Smooth muscle cell (in vitro differentiated cells): Measurements from ENCODE around the gene PHACTR3. TPM values are rescaled to one million over a fixed set of nuclear protein-coding genes. Genes with fewer than 3 reads are reported as not detected.
A peak's percentile ranks its signal among the peaks of the same experiment; 100 is the strongest.
"Not testable (repeated sequence)": the region's sequence is repeated elsewhere in the genome, so short reads cannot be mapped to it uniquely, and the experiment has no call there.

Experiments
- DNase-seq: peaks from one replicate; lab custom pipeline; 2025; ENCODE audit not compliant: unreplicated experiment; lab: John Stamatoyannopoulos, UW
- H2AFZ ChIP-seq: fragments of 200-600 bp; sonication (generic); 2 replicates; pipeline ENCODE4 v1.6.0; 2016; ENCODE audit warnings: antibody characterized with exemption, low read depth, mild to moderate bottlenecking
- H3F3A ChIP-seq: fragments of 200-600 bp; sonication (generic); 2 replicates; pipeline ENCODE4 v1.6.0; 2017; ENCODE audit warnings: antibody characterized with exemption, low read depth
- H3K27ac ChIP-seq: fragments of 200-600 bp; sonication (generic); 2 replicates; pipeline ENCODE4 v1.5.1; 2016; ENCODE audit warnings: low read depth, mild to moderate bottlenecking
- H3K27me3 ChIP-seq: fragments of 200-600 bp; sonication (generic); 2 replicates; pipeline ENCODE4 v1.6.1; 2016; ENCODE audit warnings: low read depth, mild to moderate bottlenecking
- H3K36me3 ChIP-seq: fragments of 200-600 bp; sonication (generic); 2 replicates; pipeline ENCODE4 v1.5.1; 2016; ENCODE audit warnings: low read depth
- H3K4me1 ChIP-seq: fragments of 200-600 bp; sonication (generic); 2 replicates; pipeline ENCODE4 v1.5.1; 2016; ENCODE audit warnings: low read depth
- H3K4me2 ChIP-seq: fragments of 200-600 bp; sonication (generic); 2 replicates; pipeline ENCODE4 v1.6.0; 2016; ENCODE audit warnings: mild to moderate bottlenecking
- H3K4me3 ChIP-seq: fragments of 200-600 bp; sonication (generic); 2 replicates; pipeline ENCODE4 v1.5.1; 2016; ENCODE audit warnings: mild to moderate bottlenecking
- H3K79me2 ChIP-seq: fragments of 200-600 bp; sonication (generic); 2 replicates; pipeline ENCODE4 v1.6.0; 2016; ENCODE audit warnings: low read depth, mild to moderate bottlenecking
- H3K9ac ChIP-seq: fragments of 200-600 bp; sonication (generic); 2 replicates; pipeline ENCODE4 v1.6.0; 2016; ENCODE audit warnings: low read depth
- H3K9me3 ChIP-seq: fragments of 200-600 bp; sonication (generic); replicated peaks from 2 replicates; pipeline ENCODE4 v1.5.1; 2016; ENCODE audit warnings: low read depth
- H4K20me1 ChIP-seq: fragments of 200-600 bp; sonication (generic); 2 replicates; pipeline ENCODE4 v1.6.0; 2016; ENCODE audit warnings: low read depth
- WGBS: methylation state at CpG from one replicate; pipeline ENCODE4 v1.1.7; 2016; ENCODE audit warnings: low lambda C conversion rate; 5-methylcytosine and 5-hydroxymethylcytosine counted together
- polyA plus RNA-seq: library from polyadenylated mRNA; unstranded; fragments of >200 nt; fragmentation: Nextera tagmentation; extraction: Ambion mirVana; gene quantifications from 2 replicates; pipeline ENCODE4 v1.2.1, GENCODE V29; 2016
- total RNA-seq: library from RNA; depleted of rRNA; stranded (reverse); fragments of >200 nt; gene quantifications from 2 replicates; pipeline ENCODE4 v1.2.3, GENCODE V29; 2014
- TF ChIP-seq, protein P1 (sequence below): fragments of 200-600 bp; sonication (generic); IDR thresholded peaks from 2 replicates; pipeline ENCODE4 v1.5.1; 2017; ENCODE audit warnings: borderline replicate concordance, mild to moderate bottlenecking, antibody characterized with exemption; ENCODE audit not compliant: insufficient read depth, poor library complexity, severe bottlenecking

The PHACTR3 gene
- 0.76 and 1.3 TPM in 2 replicates for total RNA-seq
- 1.7 and 2.6 TPM in 2 replicates for polyA plus RNA-seq

DNA sequence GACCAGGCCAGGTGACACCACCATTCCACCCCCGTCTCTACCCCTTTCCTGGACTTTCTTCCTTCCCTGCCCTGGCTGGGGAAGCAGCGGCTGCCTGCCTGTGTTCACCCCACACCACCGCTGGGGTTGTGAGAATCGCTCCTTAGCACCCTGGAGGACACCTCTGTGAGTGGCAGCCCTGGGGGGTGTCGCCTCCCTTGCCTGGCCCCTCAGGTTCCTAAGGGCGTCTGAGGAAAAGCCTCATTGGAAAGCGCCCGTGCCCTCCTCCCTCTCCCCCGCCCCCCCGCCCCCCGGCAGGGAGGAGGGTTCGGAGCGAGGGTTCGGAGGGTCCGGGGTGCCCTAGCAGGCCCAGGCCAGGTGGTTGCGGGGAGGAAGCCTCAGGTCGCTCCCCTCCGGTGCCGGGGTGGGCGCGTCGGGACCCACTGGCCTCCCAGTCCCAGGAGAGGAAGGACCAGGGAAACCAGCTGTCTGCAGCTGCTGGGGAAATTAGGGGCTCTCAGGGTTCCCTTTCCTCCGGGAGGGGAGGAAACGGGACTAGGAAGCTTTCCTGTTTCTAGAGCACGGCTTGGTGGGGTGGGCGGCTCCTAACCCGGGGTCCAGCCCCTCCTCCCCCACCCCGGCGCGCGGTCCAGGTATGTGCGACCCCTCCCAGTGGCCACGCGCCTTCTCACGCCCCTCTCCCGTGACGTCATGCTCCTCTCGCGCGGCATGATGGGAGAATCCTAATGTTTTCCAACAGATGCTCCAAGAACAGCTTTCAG, at the start of gene PHACTR3:
TSS of gene PHACTR3 (plus strand) at position 760 of the 761 bp plus-strand sequence. CDS start 475 bp downstream, outside the sequence.
- Histone ChIP-seq H3K4me1 (no peaks in the 10 kb centered on the region), H2AFZ (no peak within 1 kb of the TSS), H4K20me1 (no peaks in the 10 kb centered on the region), H3K79me2 (no peaks in the 10 kb centered on the region), H3K36me3 (no peaks in the 10 kb centered on the region), H3K9me3 (no peaks in the 10 kb centered on the region), H3F3A (no peaks in the 10 kb centered on the region), H3K4me2 (peak within 1 kb of the TSS; percentile 75), H3K27me3 (peaks cover 85% of the 10 kb centered on the region), H3K4me3 (peak within 1 kb of the TSS; percentile 34), H3K27ac (no peak within 1 kb of the TSS), H3K9ac (no peak within 1 kb of the TSS)
- DNase-seq, result no peak
- TF ChIP-seq, protein P1, sequence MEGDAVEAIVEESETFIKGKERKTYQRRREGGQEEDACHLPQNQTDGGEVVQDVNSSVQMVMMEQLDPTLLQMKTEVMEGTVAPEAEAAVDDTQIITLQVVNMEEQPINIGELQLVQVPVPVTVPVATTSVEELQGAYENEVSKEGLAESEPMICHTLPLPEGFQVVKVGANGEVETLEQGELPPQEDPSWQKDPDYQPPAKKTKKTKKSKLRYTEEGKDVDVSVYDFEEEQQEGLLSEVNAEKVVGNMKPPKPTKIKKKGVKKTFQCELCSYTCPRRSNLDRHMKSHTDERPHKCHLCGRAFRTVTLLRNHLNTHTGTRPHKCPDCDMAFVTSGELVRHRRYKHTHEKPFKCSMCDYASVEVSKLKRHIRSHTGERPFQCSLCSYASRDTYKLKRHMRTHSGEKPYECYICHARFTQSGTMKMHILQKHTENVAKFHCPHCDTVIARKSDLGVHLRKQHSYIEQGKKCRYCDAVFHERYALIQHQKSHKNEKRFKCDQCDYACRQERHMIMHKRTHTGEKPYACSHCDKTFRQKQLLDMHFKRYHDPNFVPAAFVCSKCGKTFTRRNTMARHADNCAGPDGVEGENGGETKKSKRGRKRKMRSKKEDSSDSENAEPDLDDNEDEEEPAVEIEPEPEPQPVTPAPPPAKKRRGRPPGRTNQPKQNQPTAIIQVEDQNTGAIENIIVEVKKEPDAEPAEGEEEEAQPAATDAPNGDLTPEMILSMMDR, result no peak
- 31% methylated on average over 38 of the region's 40 CpGs for WGBS

DNA sequence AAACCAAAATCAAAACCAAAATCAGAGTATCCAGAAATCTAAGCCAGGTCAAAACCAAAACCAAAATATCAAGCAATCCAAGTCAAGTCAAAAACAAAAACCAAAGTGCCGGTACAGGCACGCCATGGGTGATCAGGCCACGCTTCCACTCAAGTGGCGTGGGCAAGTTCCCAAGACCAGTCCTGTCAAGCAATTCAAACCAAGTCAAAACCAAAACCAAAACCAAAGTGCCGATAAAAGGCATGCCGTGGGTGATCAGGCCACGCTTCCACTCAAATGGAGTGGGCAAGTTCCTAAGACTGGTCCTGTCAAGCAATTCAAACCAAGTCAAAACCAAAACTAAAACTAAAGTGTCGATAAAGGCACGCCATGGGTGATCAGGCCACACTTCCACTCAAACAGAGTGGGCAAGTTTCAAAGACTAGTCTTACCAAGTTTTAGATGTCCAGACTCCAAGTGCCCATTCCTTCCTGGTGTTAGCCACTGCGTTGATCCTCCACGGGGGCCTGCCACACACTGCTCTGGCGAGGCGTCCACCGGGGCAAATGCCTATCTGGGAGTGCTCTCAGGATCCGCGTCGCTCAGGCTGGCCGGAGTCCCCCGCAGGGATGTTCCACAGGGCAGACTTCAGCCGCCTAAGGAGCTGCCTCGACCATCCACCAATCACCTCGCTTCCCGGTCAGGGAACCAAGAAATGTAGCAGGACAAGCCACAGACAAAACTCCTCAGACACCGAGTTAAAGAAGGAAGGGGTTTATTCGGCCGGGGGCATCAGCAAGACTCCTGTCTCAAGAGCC, 46.4 kb upstream of the PHACTR3 start:
- 91% methylated on average over 26 of the region's 26 CpGs for WGBS

DNA sequence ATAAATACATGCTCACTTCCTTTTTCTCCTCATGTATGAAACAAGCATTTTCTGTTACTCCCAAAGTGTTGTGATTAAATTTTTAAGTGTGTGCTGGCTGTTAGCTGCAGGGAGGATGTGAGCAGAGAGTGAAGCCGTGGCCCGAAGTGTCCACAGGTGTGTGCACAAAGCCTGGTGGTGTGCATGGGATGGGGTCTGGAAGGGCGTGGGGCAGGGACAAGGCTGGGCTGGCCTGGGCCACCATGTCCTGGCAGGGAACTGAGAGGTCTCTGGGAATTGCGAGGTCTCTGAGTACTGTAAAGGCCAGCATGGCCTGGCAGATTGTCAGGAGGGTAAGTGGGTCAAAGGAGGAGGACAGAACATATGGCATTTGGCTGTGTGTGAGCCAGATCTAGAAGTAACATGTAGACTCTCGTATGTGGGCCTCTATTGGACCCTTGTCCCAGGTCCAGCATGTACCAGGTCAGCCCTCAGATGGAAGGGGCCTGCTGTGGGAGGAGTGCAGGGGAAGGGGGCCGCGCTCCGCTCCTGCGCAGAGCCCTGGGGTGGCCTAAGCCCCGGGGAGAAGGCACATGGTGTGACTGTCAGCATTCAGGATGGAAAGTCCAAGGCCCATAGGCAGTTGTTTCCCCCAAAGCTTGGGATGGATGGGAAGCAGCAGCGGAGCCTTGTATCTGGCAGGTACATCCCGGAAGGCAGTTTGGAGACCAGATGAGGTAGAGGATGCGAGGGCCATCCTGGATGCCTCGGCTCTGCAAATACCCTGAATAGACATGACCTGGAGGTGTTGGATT, 45.1 kb upstream of the PHACTR3 start:
- Histone ChIP-seq H3K4me1 (no peaks in the 10 kb centered on the region), H3F3A (no peaks in the 10 kb centered on the region), H4K20me1 (no peaks in the 10 kb centered on the region), H3K36me3 (no peaks in the 10 kb centered on the region), H3K79me2 (no peaks in the 10 kb centered on the region), H3K9me3 (no peaks in the 10 kb centered on the region), H3K4me2 (no peak overlapping the region), H3K9ac (no peak overlapping the region), H3K27me3 (no peaks in the 10 kb centered on the region), H3K4me3 (no peak overlapping the region), H2AFZ (no peak overlapping the region), H3K27ac (no peak overlapping the region)
- DNase-seq, result no peak
- WGBS, result 90% methylated on average over 14 of the region's 14 CpGs
- TF ChIP-seq, protein P1, result no peak

More for the DNA sequence above, 46.4 kb upstream of the PHACTR3 start:
- H3K36me3 ChIP-seq, DNase-seq, H3K79me2 ChIP-seq, H3F3A ChIP-seq, H3K9ac ChIP-seq, H2AFZ ChIP-seq, H3K4me2 ChIP-seq, H3K27ac ChIP-seq, H3K4me1 ChIP-seq, H4K20me1 ChIP-seq, H3K9me3 ChIP-seq, H3K4me3 ChIP-seq, H3K27me3 ChIP-seq: not testable (repeated sequence)

DNA sequence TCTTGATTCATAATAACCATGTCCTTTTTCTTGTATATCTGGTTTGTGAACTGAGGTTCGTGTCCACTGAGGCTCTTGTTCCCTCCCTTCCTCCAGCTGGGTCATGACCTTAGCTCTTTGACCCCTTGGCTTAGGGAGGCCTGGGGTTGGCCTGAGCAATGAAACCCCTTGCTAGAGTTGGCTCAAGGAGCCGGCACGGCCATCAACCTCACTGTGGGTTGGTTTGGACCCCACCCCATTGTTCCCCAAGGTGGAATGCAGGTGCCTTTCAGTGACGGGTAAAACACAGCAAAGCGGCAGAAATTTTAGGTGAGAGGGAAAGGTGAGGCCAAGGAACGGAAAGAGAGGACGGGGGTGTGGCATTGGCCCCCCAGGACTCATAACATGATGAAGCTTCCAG, 44.5 kb upstream of the PHACTR3 start:
- no peak overlapping the region for H3K4me2 ChIP-seq
- H3K27ac ChIP-seq, result no peak overlapping the region
- no peaks in the 10 kb centered on the region for H3F3A ChIP-seq
- no peaks in the 10 kb centered on the region for H3K4me1 ChIP-seq
- WGBS, result 91% methylated on average over 7 of the region's 7 CpGs
- H3K4me3 ChIP-seq, result no peak overlapping the region
- H3K79me2 ChIP-seq, result no peaks in the 10 kb centered on the region
- TF ChIP-seq, protein P1, result no peak
- no peak overlapping the region for H2AFZ ChIP-seq
- no peaks in the 10 kb centered on the region for H3K27me3 ChIP-seq
- DNase-seq, result no peak
- H3K36me3 ChIP-seq, result no peaks in the 10 kb centered on the region
- no peak overlapping the region for H3K9ac ChIP-seq
- H4K20me1 ChIP-seq, result no peaks in the 10 kb centered on the region
- no peaks in the 10 kb centered on the region for H3K9me3 ChIP-seq
